ENCODE data around the gene PCDH19. TPM values are rescaled to one million over a fixed set of nuclear protein-coding genes. Genes with fewer than 3 reads are reported as not detected.

Gene PCDH19
- total RNA-seq, 1 donor from 2014 or later, result 3.4 TPM

GRCh38 chrX:100247826-100248225, 162.2 kb downstream of the PCDH19 start:
- no peak overlapping the region for H3K27ac ChIP-seq

GRCh38 chrX:100244681-100245080, 165.4 kb downstream of the PCDH19 start:
- H3K9me3 Mint-ChIP-seq, result peaks cover 3% of the 10 kb centered on the region
- TF ChIP-seq EZH2 (IDR thresholded peaks at IDR 0.05), result no peak
- no peaks in the 10 kb centered on the region for H3K4me1 Mint-ChIP-seq
- Histone ChIP-seq H4K20me1 (ENCODE audit: low read depth) (no peaks in the 10 kb centered on the region), H3K4me1 (no peaks in the 10 kb centered on the region), H3K9me3 (ENCODE audit: low read depth) (no peaks in the 10 kb centered on the region), H2AFZ (replicated peaks) (no peak overlapping the region), H3K4me2 (no peak overlapping the region), H3K27me3 (no peaks in the 10 kb centered on the region), H3K9ac (no peak overlapping the region), H3K36me3 (no peaks in the 10 kb centered on the region), H3F3A (ENCODE audit: low read depth) (no peaks in the 10 kb centered on the region), H3K79me2 (ENCODE audit: low read depth) (no peaks in the 10 kb centered on the region), H3K4me3 (no peak overlapping the region), H3K27ac (no peak overlapping the region)
- no peaks in the 10 kb centered on the region for H3K27me3 Mint-ChIP-seq (ENCODE audit: insufficient read depth, low read depth)
- no peak overlapping the region for H3K27ac Mint-ChIP-seq
- no peak overlapping the region for H3K4me3 Mint-ChIP-seq
- no peaks in the 10 kb centered on the region for H3K36me3 Mint-ChIP-seq
- DNase-seq (ENCODE audit: low spot score), result no peak

More at GRCh38 chrX:100247826-100248225, 162.2 kb downstream of the PCDH19 start:
- no peaks in the 10 kb centered on the region for H3K27me3 ChIP-seq
- H3K4me3 ChIP-seq, result no peak overlapping the region
- TF ChIP-seq EZH2phosphoT487 (IDR thresholded peaks at IDR 0.05), result no peak
- TF ChIP-seq CTCF (IDR thresholded peaks at IDR 0.05), result no peak
- no peak for TF ChIP-seq EZH2 (IDR thresholded peaks at IDR 0.05)
- no peaks in the 10 kb centered on the region for H3K36me3 Mint-ChIP-seq
- H3K4me2 ChIP-seq, result no peak overlapping the region
- no peak overlapping the region for H3K9ac ChIP-seq
- no peak overlapping the region for H3K4me3 Mint-ChIP-seq
- H3K9me3 Mint-ChIP-seq, result peaks cover 4% of the 10 kb centered on the region
- no peaks in the 10 kb centered on the region for H4K20me1 ChIP-seq (ENCODE audit: low read depth)
- no peak overlapping the region for H3K27ac Mint-ChIP-seq
- no peaks in the 10 kb centered on the region for H3F3A ChIP-seq (ENCODE audit: low read depth)
- H3K36me3 ChIP-seq, result no peaks in the 10 kb centered on the region
- H3K79me2 ChIP-seq (ENCODE audit: low read depth), result no peaks in the 10 kb centered on the region
- H3K4me1 ChIP-seq, result no peaks in the 10 kb centered on the region
- no peaks in the 10 kb centered on the region for H3K4me1 Mint-ChIP-seq
- no peak for DNase-seq (ENCODE audit: low spot score)
- H3K9me3 ChIP-seq (ENCODE audit: low read depth), result no peaks in the 10 kb centered on the region
- no peak overlapping the region for H2AFZ ChIP-seq (replicated peaks)
- peaks cover 2% of the 10 kb centered on the region for H3K27me3 Mint-ChIP-seq (ENCODE audit: insufficient read depth, low read depth)

Other genes with a start within 250 kb of the PCDH19 start
- not detected in 2 replicates for gene TNMD, start 174.7 kb upstream of the PCDH19 start, total RNA-seq (ENCODE audit: low replicate concordance)
- gene TSPAN6, start 226.5 kb upstream of the PCDH19 start, total RNA-seq (ENCODE audit: low replicate concordance), result 138 and 205 TPM in 2 replicates
- 0.11 TPM in 1 of 2 replicates, not detected in the other for gene SRPX2, start 233.9 kb upstream of the PCDH19 start, total RNA-seq (ENCODE audit: low replicate concordance)